Activated naive CD4-positive, alpha-beta T cell treated with anti-CD3 and anti-CD28 coated beads, Interleukin-2, amount 50 U/mL, for 72 hours (primary cell): Measurements from ENCODE around the gene RLN1. TPM values are rescaled to one million over a fixed set of nuclear protein-coding genes. Genes with fewer than 3 reads are reported as not detected.
"Not testable (repeated sequence)": the region's sequence is repeated elsewhere in the genome, so short reads cannot be mapped to it uniquely, and the experiment has no call there.

Experiments used
- ATAC-seq, 2 donors: fragments of 150-1000 bp; cut with Tn5 transposase; 2 replicates each; pipeline ENCODE4 v1.10.0; 2021; ENCODE audit warnings: mild to moderate bottlenecking in 2 of 2, moderate library complexity in 2 of 2
- DNase-seq, 2 donors: peaks; one replicate each; pipeline ENCODE4 v3.0.0; 2021 to 2022; ENCODE audit warnings: low spot score in 2 of 2
- H3K27ac Mint-ChIP-seq, 2 donors: one replicate each; pipeline ENCODE4 v1.8.0; 2022; ENCODE audit warnings: mild to moderate bottlenecking in 2 of 2, mixed read lengths in 2 of 2
- H3K36me3 Mint-ChIP-seq, 2 donors: one replicate each; pipeline ENCODE4 v1.8.0; 2022; ENCODE audit warnings: mixed read lengths in 2 of 2
- H3K9me3 Mint-ChIP-seq, 2 donors: one replicate each; pipeline ENCODE4 v1.8.0; 2022; ENCODE audit warnings: mixed read lengths in 2 of 2
- total RNA-seq, 2 donors: library from RNA; stranded (reverse); gene quantifications; one replicate each; pipeline ENCODE4 v1.2.3, GENCODE V29; 2022

RLN1 gene
- total RNA-seq, 2 donors from 2014 or later: 1.7 to 2.5 TPM

- DNase-seq: no peak
- peak; percentile 41 to 51 for ATAC-seq
- H3K36me3 Mint-ChIP-seq: peaks cover 4 to 27% of the 10 kb centered on the region in 2 donors
- peak overlapping the region in 1 of 2 donors; percentile 29 for H3K27ac Mint-ChIP-seq
- peaks cover 0 to 22% of the 10 kb centered on the region in 2 donors for H3K9me3 Mint-ChIP-seq
Measured at GRCh38 chr9:5352637-5353248, 13.1 kb upstream of the RLN1 start.

GRCh38 chr9:5336688-5337087 lies 3.0 kb downstream of the RLN1 start:
- Mint-ChIP-seq H3K9me3 (no peaks in the 10 kb centered on the region), H3K36me3 (peaks cover 7 to 8% of the 10 kb centered on the region in 2 donors), H3K27ac (peak overlapping the region in 1 of 2 donors; percentile 48)
- no peak for DNase-seq
- ATAC-seq: no peak

DNA sequence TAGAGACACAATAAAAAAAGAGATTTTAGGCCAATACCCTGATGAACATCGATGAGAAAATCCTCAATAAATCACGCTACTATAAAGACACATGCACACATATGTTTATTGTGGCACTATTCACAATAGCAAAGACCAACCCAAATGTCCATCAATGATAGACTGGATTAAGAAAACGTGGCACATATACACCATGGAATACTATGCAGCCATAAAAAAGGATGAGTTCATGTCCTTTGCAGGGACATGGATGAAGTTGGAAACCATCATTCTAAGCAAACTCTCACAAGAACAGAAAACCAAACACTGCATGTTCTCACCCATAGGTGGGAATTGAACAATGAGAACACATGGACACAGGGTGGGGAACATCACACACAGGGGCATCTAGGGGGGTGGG lies 8.4 kb downstream of the RLN1 start:
- DNase-seq, H3K27ac Mint-ChIP-seq, H3K9me3 Mint-ChIP-seq, ATAC-seq: not testable (repeated sequence)
- H3K36me3 Mint-ChIP-seq: peaks cover 27 to 34% of the 10 kb centered on the region in 2 donors

DNA sequence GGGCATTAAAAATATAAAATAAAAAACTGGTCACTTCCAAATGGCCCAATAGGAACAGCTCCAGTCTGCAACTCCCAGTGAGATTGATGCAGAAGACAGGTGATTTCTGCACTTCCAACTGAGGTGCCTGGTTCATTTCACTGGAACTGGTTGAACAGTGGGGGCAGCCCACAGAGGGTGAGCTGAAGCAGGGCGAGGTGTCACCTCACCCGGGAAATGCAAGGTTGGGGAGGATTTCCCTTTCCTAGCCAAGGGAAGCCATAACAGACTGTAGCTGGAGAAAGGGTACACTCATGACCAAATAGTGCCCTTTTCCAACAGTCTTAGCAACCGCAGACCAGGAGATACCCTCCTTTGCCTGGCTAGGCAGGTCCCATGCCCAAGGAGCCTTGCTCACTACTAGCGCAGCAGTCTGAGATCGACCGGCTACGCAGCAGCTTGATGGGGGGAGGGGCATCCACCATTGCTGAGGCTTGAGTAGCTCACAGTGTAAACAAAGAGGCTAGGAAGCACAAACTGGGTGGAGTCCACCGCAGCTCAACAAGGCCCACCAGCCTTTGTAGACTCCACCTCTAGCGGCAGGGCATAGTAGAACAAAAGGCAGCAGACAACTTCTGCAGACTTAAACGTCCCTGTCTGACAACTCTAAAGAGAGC lies 12.7 kb downstream of the RLN1 start:
- DNase-seq: no peak
- no peaks in the 10 kb centered on the region for H3K9me3 Mint-ChIP-seq
- H3K27ac Mint-ChIP-seq: peak overlapping the region in 1 of 2 donors; percentile 12
- no peak for ATAC-seq
- H3K36me3 Mint-ChIP-seq: peaks cover 20 to 30% of the 10 kb centered on the region in 2 donors

DNA sequence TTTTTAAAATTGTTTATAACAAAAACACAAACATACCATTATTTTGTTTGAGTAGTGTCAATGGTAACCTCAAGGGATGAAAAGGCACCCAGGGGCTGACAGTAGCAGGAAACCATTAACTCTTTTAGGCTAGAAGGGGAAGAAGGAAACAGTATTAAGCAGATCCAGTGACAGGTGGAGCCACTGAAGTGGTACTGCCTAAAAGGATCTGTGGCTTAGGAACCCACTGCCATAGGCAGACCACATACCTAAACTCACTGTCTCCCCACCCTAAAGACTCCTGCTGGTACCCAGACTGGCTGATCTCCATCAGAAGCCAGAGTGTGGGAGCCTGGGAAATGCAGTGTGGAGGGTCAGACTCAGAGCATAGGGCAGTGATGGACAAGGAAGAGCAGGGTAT lies 13.5 kb downstream of the RLN1 start:
- peaks cover 16 to 30% of the 10 kb centered on the region in 2 donors for H3K36me3 Mint-ChIP-seq
- no peak for ATAC-seq
- H3K27ac Mint-ChIP-seq: peak overlapping the region in 1 of 2 donors; percentile 12
- H3K9me3 Mint-ChIP-seq: no peaks in the 10 kb centered on the region
- DNase-seq: no peak

DNA sequence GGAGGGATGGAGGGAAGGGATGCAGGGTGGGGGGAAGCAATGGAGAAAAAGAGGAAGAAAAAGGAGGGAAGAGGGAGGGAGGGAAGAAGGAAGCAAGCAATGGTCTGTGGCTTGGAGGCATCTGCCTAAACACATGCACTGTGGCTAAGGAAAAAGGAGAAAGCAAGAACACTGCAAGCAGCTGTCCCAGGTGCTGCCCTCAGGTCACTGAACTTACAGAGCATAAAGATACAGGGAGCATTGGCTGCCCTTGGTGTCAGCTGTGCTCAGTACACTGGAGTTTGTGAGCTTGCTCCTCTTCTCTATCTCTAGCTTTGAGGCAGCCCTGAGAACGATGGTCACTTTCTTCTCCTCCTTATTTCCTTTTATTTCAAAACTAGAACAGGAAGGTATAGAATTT lies 18.1 kb downstream of the RLN1 start:
- not testable (repeated sequence) for ATAC-seq, DNase-seq, H3K9me3 Mint-ChIP-seq, H3K27ac Mint-ChIP-seq
- peaks cover 10 to 12% of the 10 kb centered on the region in 2 donors for H3K36me3 Mint-ChIP-seq

DNA sequence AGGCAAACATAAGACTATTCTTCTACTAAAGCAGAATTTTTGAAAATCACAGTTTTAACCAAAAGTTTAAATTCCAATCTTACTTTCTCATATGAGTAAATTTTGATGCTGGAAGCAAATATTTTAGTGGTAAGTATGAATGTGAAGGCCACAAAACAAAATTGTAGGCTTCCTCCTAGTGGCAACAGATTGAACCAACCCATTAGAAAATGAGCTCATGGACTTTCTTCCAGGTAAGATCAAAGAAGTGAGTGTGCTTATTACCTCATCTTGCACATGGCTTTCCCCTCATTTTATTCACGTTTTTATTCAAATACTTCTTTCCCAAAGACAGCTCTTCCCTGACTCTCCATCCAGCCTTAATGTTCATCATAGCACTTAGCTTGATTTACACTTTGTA lies 18.6 kb downstream of the RLN1 start:
- Mint-ChIP-seq H3K9me3 (no peaks in the 10 kb centered on the region), H3K27ac (no peak overlapping the region), H3K36me3 (peaks cover 12 to 18% of the 10 kb centered on the region in 2 donors)
- ATAC-seq (no peak), DNase-seq (no peak)

DNA sequence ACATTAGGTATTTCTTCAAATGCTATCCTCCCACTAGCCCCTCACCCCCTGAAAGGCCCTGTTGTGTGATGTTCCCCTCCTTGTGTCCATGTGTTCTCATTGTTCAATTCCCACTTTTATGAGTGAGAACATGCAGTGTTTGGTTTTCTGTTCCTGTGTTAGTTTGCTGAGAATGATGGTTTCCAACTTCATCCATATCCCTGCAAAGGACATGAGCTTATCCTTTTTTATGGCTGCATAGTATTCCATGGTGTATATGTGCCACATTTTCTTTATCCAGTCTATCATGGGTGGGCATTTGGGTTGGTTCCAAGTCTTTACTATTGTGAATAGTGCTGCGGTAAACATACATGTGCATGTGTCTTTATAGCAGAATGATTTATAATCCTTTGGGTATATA lies 23.3 kb downstream of the RLN1 start:
- DNase-seq, H3K27ac Mint-ChIP-seq, ATAC-seq: not testable (repeated sequence)
- H3K9me3 Mint-ChIP-seq: peaks cover 6 to 12% of the 10 kb centered on the region in 2 donors
- H3K36me3 Mint-ChIP-seq: peaks cover 23 to 35% of the 10 kb centered on the region in 2 donors

- Mint-ChIP-seq H3K27ac (no peak overlapping the region), H3K9me3 (peaks cover 6 to 12% of the 10 kb centered on the region in 2 donors), H3K36me3 (peaks cover 26 to 35% of the 10 kb centered on the region in 2 donors)
- ATAC-seq (no peak), DNase-seq (no peak)
Measured at GRCh38 chr9:5315187-5315923, 24.3 kb downstream of the RLN1 start.

DNA sequence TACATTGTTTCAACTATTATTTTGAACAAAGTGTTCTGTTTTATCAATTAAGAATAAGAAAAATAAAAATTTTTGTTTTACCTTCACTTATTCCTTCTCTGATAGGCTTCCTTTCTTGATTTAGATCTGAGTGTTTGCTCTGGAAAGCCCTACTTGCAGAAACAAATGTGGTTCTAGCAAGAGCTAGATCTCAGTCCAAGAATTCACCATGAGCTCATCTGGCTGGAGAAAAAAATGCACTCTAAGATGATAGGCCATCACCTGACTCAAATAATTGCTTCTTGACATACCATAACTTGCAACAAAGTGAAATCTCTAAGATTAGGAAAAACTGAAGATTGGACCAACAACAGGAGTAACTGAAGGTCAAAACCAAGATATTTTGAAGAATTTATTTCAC lies 28.8 kb downstream of the RLN1 start:
- ATAC-seq (no peak), DNase-seq (no peak)
- Mint-ChIP-seq H3K36me3 (peaks cover 16% of the 10 kb centered on the region in 2 donors), H3K9me3 (peaks cover 6 to 12% of the 10 kb centered on the region in 2 donors), H3K27ac (no peak overlapping the region)

GRCh38 chr9:5305741-5306140 lies 33.9 kb downstream of the RLN1 start:
- H3K9me3 Mint-ChIP-seq: no peaks in the 10 kb centered on the region

DNA sequence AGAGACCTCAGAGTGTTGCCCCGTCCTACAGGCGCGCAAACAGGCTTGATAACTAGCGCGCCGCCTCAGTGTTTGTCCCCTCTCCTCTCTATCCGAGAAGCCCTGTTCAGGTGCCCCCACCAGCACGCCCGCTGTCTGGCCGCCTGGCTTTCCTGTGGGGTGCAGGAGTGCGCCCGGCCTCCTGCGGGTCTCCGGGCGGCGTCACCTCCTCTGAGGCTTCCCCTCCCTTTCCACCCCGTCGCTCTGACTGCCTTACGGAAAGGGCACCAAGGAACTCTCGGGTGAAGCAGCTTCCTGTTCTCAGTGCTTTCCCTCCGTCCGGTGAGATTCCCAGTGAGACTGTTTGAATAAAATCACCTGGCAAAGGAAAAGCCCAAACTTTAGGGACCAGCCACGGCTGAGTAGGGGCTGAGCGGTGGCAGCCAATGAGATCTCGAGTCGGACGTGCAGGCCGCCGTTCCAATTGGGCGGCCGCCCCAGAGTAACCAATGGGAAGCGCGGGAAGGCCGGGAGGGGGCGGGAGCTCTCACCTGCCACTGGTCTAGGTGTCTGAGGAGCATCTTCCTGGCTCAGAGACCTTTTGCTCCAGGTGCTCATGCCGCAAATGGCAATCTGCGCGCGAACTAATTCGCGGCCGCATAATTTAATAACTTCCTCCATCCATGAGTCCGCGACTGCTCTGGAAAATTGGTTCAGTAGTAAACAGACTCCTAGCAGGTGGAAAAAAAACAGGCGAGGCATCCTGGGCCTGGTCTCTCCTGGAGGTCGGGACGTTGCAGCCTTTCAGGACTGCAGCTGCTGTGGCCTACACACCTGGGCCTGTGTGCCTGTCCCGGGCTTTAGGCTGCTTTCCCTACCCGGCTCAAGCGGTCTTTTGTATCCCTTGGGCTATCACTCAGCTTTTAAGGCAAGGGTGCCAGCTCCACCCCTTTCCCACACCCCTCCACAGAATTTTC lies 35.6 kb downstream of the RLN1 start, which contains the start of gene RLN2:
RLN2 (minus strand) TSS at position 877 of the 956 bp plus-strand sequence; CDS start at position 741, 136 bp downstream.
- peak; percentile 19 to 60 for DNase-seq
- ATAC-seq: peak; percentile 99
- H3K9me3 Mint-ChIP-seq, H3K36me3 Mint-ChIP-seq: not testable (repeated sequence)
- peak within 1 kb of the TSS in 1 of 2 donors; percentile 78 for H3K27ac Mint-ChIP-seq

More at GRCh38 chr9:5305741-5306140, 33.9 kb downstream of the RLN1 start:
- ATAC-seq: no peak
- no peak for DNase-seq
- no peak overlapping the region for H3K27ac Mint-ChIP-seq
- H3K36me3 Mint-ChIP-seq: no peaks in the 10 kb centered on the region

- H3K36me3 Mint-ChIP-seq: peaks cover 7% of the 10 kb centered on the region in 2 donors
- ATAC-seq: no peak
- DNase-seq: no peak
- peak overlapping the region; percentile 17 to 75 for H3K27ac Mint-ChIP-seq
- peaks cover 0 to 7% of the 10 kb centered on the region in 2 donors for H3K9me3 Mint-ChIP-seq
Measured at GRCh38 chr9:5301544-5301943, 38.1 kb downstream of the RLN1 start.

- H3K9me3 Mint-ChIP-seq: peaks cover 24 to 28% of the 10 kb centered on the region in 2 donors
- H3K36me3 Mint-ChIP-seq: peaks cover 29 to 50% of the 10 kb centered on the region in 2 donors
- no peak overlapping the region for H3K27ac Mint-ChIP-seq
- ATAC-seq (no peak), DNase-seq (no peak)
Measured at GRCh38 chr9:5292141-5292540, 47.5 kb downstream of the RLN1 start.

- ATAC-seq (no peak), DNase-seq (no peak)
- Mint-ChIP-seq H3K27ac (no peak overlapping the region), H3K9me3 (peaks cover 9 to 16% of the 10 kb centered on the region in 2 donors), H3K36me3 (peaks cover 17 to 23% of the 10 kb centered on the region in 2 donors)
Measured at GRCh38 chr9:5288591-5288990, 51.1 kb downstream of the RLN1 start.

GRCh38 chr9:5286262-5286661 lies 53.4 kb downstream of the RLN1 start:
- Mint-ChIP-seq H3K27ac (no peak overlapping the region), H3K9me3 (peaks cover 9 to 16% of the 10 kb centered on the region in 2 donors), H3K36me3 (peaks cover 17 to 23% of the 10 kb centered on the region in 2 donors)
- DNase-seq (no peak), ATAC-seq (no peak)
